IPS-18a (cell line): ENCODE data around the gene NAT8L.

Experiments used
- H3K27ac ChIP-seq: one replicate; pipeline ENCODE4 v1.5.1; 2013; ENCODE audit warnings: low read length
- H3K27me3 ChIP-seq: one replicate; pipeline ENCODE4 v1.6.1; 2013; ENCODE audit warnings: mild to moderate bottlenecking, low read length; ENCODE audit not compliant: control insufficient read depth, insufficient read depth
- H3K36me3 ChIP-seq: one replicate; pipeline ENCODE4 v1.6.1; 2013; ENCODE audit warnings: low read depth, low read length; ENCODE audit not compliant: control insufficient read depth
- H3K4me1 ChIP-seq: one replicate; pipeline ENCODE4 v1.6.1; 2013; ENCODE audit warnings: low read depth, low read length; ENCODE audit not compliant: control insufficient read depth
- H3K4me3 ChIP-seq: one replicate; pipeline ENCODE4 v1.5.1; 2013; ENCODE audit warnings: low read length
- H3K9ac ChIP-seq: one replicate; pipeline ENCODE4 v1.6.1; 2013; ENCODE audit warnings: mild to moderate bottlenecking, low read length, moderate library complexity
- H3K9me3 ChIP-seq: one replicate; pipeline ENCODE4 v1.6.1; 2013; ENCODE audit warnings: low read depth, low read length; ENCODE audit not compliant: control insufficient read depth

NAT8L gene

GRCh38 chr4:2093265-2093664 lies 34.1 kb downstream of the NAT8L start:
- Histone ChIP-seq H3K4me3 (no peak overlapping the region), H3K27me3 (no peaks in the 10 kb centered on the region), H3K27ac (no peak overlapping the region), H3K9ac (no peak overlapping the region), H3K36me3 (no peaks in the 10 kb centered on the region), H3K9me3 (no peaks in the 10 kb centered on the region), H3K4me1 (no peaks in the 10 kb centered on the region)

GRCh38 chr4:2094545-2094944 lies 35.4 kb downstream of the NAT8L start:
- H3K4me3 ChIP-seq = no peak overlapping the region
- H3K27ac ChIP-seq = no peak overlapping the region
- no peaks in the 10 kb centered on the region for H3K4me1 ChIP-seq
- no peaks in the 10 kb centered on the region for H3K27me3 ChIP-seq
- H3K36me3 ChIP-seq = no peaks in the 10 kb centered on the region
- H3K9me3 ChIP-seq = no peaks in the 10 kb centered on the region
- H3K9ac ChIP-seq = no peak overlapping the region

- H3K9me3 ChIP-seq = no peaks in the 10 kb centered on the region
- H3K4me1 ChIP-seq = no peaks in the 10 kb centered on the region
- no peak overlapping the region for H3K4me3 ChIP-seq
- H3K36me3 ChIP-seq = no peaks in the 10 kb centered on the region
- H3K9ac ChIP-seq = no peak overlapping the region
- H3K27me3 ChIP-seq = no peaks in the 10 kb centered on the region
- H3K27ac ChIP-seq = no peak overlapping the region
Observed at GRCh38 chr4:2095236-2096072, 36.3 kb downstream of the NAT8L start.

- Histone ChIP-seq H3K27ac (no peak overlapping the region), H3K4me3 (no peak overlapping the region), H3K9me3 (no peaks in the 10 kb centered on the region), H3K9ac (no peak overlapping the region), H3K4me1 (no peaks in the 10 kb centered on the region), H3K36me3 (no peaks in the 10 kb centered on the region), H3K27me3 (no peaks in the 10 kb centered on the region)
Observed at GRCh38 chr4:2096073-2096609, 37.0 kb downstream of the NAT8L start.

- no peak overlapping the region for H3K27ac ChIP-seq
- H3K27me3 ChIP-seq = no peaks in the 10 kb centered on the region
Observed at GRCh38 chr4:2101346-2102044, 42.4 kb downstream of the NAT8L start.

GRCh38 chr4:2102045-2102883 lies 43.1 kb downstream of the NAT8L start:
- H3K27ac ChIP-seq = no peak overlapping the region
- H3K27me3 ChIP-seq = no peaks in the 10 kb centered on the region
- H3K9me3 ChIP-seq = no peaks in the 10 kb centered on the region
- no peak overlapping the region for H3K9ac ChIP-seq
- no peaks in the 10 kb centered on the region for H3K36me3 ChIP-seq
- no peak overlapping the region for H3K4me3 ChIP-seq
- no peaks in the 10 kb centered on the region for H3K4me1 ChIP-seq

More at GRCh38 chr4:2101346-2102044, 42.4 kb downstream of the NAT8L start:
- Histone ChIP-seq H3K9me3 (no peaks in the 10 kb centered on the region), H3K36me3 (no peaks in the 10 kb centered on the region), H3K4me3 (no peak overlapping the region), H3K9ac (no peak overlapping the region), H3K4me1 (no peaks in the 10 kb centered on the region)

- H3K9ac ChIP-seq = no peak overlapping the region
- no peaks in the 10 kb centered on the region for H3K9me3 ChIP-seq
- H3K4me3 ChIP-seq = no peak overlapping the region
- H3K36me3 ChIP-seq = no peaks in the 10 kb centered on the region
- no peaks in the 10 kb centered on the region for H3K4me1 ChIP-seq
- no peak overlapping the region for H3K27ac ChIP-seq
- H3K27me3 ChIP-seq = no peaks in the 10 kb centered on the region
Observed at GRCh38 chr4:2103127-2103842, 44.2 kb downstream of the NAT8L start.

- no peaks in the 10 kb centered on the region for H3K4me1 ChIP-seq
- no peaks in the 10 kb centered on the region for H3K9me3 ChIP-seq
- no peak overlapping the region for H3K9ac ChIP-seq
- H3K27ac ChIP-seq = no peak overlapping the region
- no peaks in the 10 kb centered on the region for H3K36me3 ChIP-seq
- H3K27me3 ChIP-seq = no peaks in the 10 kb centered on the region
- H3K4me3 ChIP-seq = no peak overlapping the region
Observed at GRCh38 chr4:2103843-2104547, 44.9 kb downstream of the NAT8L start.

- H3K27me3 ChIP-seq = no peaks in the 10 kb centered on the region
- H3K4me3 ChIP-seq = no peak overlapping the region
- no peak overlapping the region for H3K9ac ChIP-seq
- no peak overlapping the region for H3K27ac ChIP-seq
- H3K36me3 ChIP-seq = no peaks in the 10 kb centered on the region
- no peaks in the 10 kb centered on the region for H3K9me3 ChIP-seq
- no peaks in the 10 kb centered on the region for H3K4me1 ChIP-seq
Observed at GRCh38 chr4:2104556-2105345, 45.6 kb downstream of the NAT8L start.

GRCh38 chr4:2105559-2105958 lies 46.4 kb downstream of the NAT8L start:
- H3K9me3 ChIP-seq = no peaks in the 10 kb centered on the region
- H3K36me3 ChIP-seq = no peaks in the 10 kb centered on the region
- no peaks in the 10 kb centered on the region for H3K4me1 ChIP-seq
- no peak overlapping the region for H3K27ac ChIP-seq
- no peak overlapping the region for H3K4me3 ChIP-seq
- no peaks in the 10 kb centered on the region for H3K27me3 ChIP-seq
- no peak overlapping the region for H3K9ac ChIP-seq
